Immature natural killer cell (primary cell): ENCODE measurements around the gene AHCYL1. TPM values are rescaled to one million over a fixed set of nuclear protein-coding genes. Genes with fewer than 3 reads are reported as not detected.

Experiments
- DNase-seq, 3 donors: peaks; one replicate each; pipeline ENCODE4 v3.0.0; 2022; ENCODE audit warnings: mixed read lengths in 1 of 3
- H3K27ac Mint-ChIP-seq, 6 donors: one replicate each; pipeline ENCODE4 v1.8.0; 2020; ENCODE audit warnings: mixed read lengths in 6 of 6, mild to moderate bottlenecking in 5 of 6, inconsistent platforms in 4 of 6, moderate library complexity in 3 of 6
- H3K27me3 Mint-ChIP-seq, 3 donors: one replicate each; pipeline ENCODE4 v1.8.0; 2020 to 2021; ENCODE audit warnings: low read depth in 3 of 3, mild to moderate bottlenecking in 3 of 3, mixed read lengths in 3 of 3, moderate library complexity in 3 of 3, inconsistent platforms in 1 of 3
- H3K36me3 Mint-ChIP-seq, 3 donors: one replicate each; pipeline ENCODE4 v1.8.0; 2020; ENCODE audit warnings: mixed read lengths in 3 of 3, inconsistent platforms in 2 of 3, mild to moderate bottlenecking in 2 of 3
- H3K4me1 Mint-ChIP-seq, 2 donors: one replicate each; pipeline ENCODE4 v1.8.0; 2020; ENCODE audit warnings: inconsistent platforms in 2 of 2, mild to moderate bottlenecking in 2 of 2, mixed read lengths in 2 of 2, moderate library complexity in 1 of 2
- H3K4me3 Mint-ChIP-seq, 5 donors: one replicate each; pipeline ENCODE4 v1.8.0; 2020; ENCODE audit warnings: mild to moderate bottlenecking in 5 of 5, mixed read lengths in 5 of 5, inconsistent platforms in 3 of 5, moderate library complexity in 3 of 5
- H3K9me3 Mint-ChIP-seq, 6 donors: one replicate each; pipeline ENCODE4 v1.8.0; 2020; ENCODE audit warnings: mild to moderate bottlenecking in 6 of 6, mixed read lengths in 6 of 6, inconsistent platforms in 4 of 6, moderate library complexity in 3 of 6
- polyA plus RNA-seq, 3 donors: library from polyadenylated mRNA; unstranded; fragments of 300-500 nt; fragmentation: Illumina TruSeq; gene quantifications; one replicate each; pipeline ENCODE4 v1.2.3, GENCODE V29; 2021

Gene AHCYL1
- polyA plus RNA-seq, 3 donors from 2014 or later: 30.2 to 75.4 (median 46.4) TPM

DNA sequence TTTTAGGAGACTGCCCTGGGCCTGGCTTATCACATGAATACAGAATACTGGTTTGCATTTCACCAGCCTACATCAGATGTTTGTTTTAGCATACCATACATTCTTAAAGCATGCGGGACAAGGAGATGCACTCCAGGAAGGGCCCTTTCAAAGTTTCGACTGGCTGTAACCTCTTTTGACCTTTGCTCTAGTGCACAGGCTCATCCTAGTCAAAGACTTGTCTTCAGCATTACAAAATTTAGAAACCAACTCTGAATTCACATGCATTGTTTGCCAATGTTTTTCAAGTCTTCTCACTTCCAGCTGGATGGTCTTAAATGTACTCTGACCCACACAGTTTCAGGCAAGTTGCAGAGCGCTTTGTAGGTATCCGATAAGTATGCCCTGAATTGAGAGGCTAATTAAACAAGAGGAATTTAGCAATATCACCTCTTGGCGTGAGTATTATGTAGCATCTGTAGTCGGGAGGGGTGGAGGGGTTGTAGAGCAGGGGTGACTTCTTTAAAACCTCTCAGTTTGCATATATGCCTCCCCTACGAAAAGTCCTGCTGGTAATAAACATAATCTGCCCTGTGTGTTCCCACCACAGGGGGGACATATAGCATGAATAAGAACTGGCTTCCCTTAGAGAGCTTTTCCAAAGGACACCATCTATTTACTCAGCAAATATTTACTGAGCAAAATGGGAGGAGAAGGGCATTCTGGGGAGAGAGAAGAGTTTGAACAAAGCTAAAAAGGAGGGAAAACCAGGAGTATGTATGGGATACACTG lies 24.4 kb upstream of the AHCYL1 start:
- H3K4me1 Mint-ChIP-seq: no peaks in the 10 kb centered on the region
- peaks cover 0 to 4% (median 0%) of the 10 kb centered on the region in 3 donors for H3K36me3 Mint-ChIP-seq
- peaks cover 0 to 14% (median 12%) of the 10 kb centered on the region in 3 donors for H3K27me3 Mint-ChIP-seq
- no peaks in the 10 kb centered on the region for H3K9me3 Mint-ChIP-seq
- no peak for DNase-seq
- H3K27ac Mint-ChIP-seq: no peak overlapping the region
- no peak overlapping the region for H3K4me3 Mint-ChIP-seq

- no peaks in the 10 kb centered on the region for H3K4me1 Mint-ChIP-seq
- H3K4me3 Mint-ChIP-seq: no peak overlapping the region
- no peaks in the 10 kb centered on the region for H3K9me3 Mint-ChIP-seq
- no peak overlapping the region for H3K27ac Mint-ChIP-seq
- DNase-seq: no peak
- peaks cover 0 to 8% (median 0%) of the 10 kb centered on the region in 3 donors for H3K36me3 Mint-ChIP-seq
- peaks cover 0 to 14% (median 11%) of the 10 kb centered on the region in 3 donors for H3K27me3 Mint-ChIP-seq
Observed at GRCh38 chr1:109960745-109961094, 23.8 kb upstream of the AHCYL1 start.

DNA sequence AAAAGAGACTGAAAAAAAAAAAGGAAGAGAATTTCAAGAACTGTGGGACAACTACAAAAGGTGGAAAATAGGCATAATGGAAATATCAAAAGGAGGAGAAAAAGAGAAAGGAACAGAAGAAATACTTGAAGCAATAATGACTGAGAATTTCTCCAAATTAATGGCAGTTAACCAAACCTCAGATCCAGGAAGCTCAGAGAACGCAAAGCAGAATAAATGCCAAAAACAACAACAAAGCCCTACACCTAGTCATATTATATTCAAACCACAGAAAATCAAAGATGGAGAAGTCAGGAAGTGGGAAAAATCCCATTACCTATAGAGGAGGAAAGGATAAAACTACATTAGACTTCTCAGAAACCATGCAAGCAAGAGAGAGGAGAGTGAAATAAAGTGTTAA lies 20.7 kb upstream of the AHCYL1 start:
- peaks cover 4 to 12% (median 11%) of the 10 kb centered on the region in 3 donors for H3K27me3 Mint-ChIP-seq
- peaks cover 0 to 8% (median 0%) of the 10 kb centered on the region in 3 donors for H3K36me3 Mint-ChIP-seq
- no peak overlapping the region for H3K4me3 Mint-ChIP-seq
- no peaks in the 10 kb centered on the region for H3K4me1 Mint-ChIP-seq
- no peak overlapping the region for H3K27ac Mint-ChIP-seq
- no peak for DNase-seq
- H3K9me3 Mint-ChIP-seq: no peaks in the 10 kb centered on the region

- DNase-seq: no peak
- H3K27ac Mint-ChIP-seq: no peak overlapping the region
- no peaks in the 10 kb centered on the region for H3K9me3 Mint-ChIP-seq
- H3K27me3 Mint-ChIP-seq: peaks cover 5 to 11% (median 6%) of the 10 kb centered on the region in 3 donors
- H3K4me3 Mint-ChIP-seq: no peak overlapping the region
- H3K4me1 Mint-ChIP-seq: no peaks in the 10 kb centered on the region
- H3K36me3 Mint-ChIP-seq: peaks cover 0 to 8% (median 0%) of the 10 kb centered on the region in 3 donors
Observed at GRCh38 chr1:109969146-109969829, 15.3 kb upstream of the AHCYL1 start.

DNA sequence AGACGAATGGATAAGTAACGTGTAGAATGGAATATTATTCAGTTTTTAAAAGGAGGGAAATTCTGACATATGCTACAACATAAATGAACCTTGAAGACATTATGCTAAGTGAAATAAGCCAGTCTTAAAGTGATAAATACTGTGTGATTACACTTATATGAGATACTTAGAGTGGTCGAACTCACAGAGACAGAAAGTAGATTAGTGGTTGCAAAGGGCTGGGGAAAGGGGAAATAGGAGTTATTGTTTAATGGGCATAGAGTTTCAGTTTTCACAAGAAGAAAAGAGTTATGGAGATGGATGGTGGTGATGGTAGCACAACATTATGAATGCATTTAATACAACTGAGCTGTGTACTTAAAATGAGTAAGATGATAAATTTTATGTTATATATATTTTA lies 14.7 kb upstream of the AHCYL1 start:
- peaks cover 5 to 11% (median 7%) of the 10 kb centered on the region in 3 donors for H3K27me3 Mint-ChIP-seq
- H3K4me3 Mint-ChIP-seq: no peak overlapping the region
- no peak overlapping the region for H3K27ac Mint-ChIP-seq

DNA sequence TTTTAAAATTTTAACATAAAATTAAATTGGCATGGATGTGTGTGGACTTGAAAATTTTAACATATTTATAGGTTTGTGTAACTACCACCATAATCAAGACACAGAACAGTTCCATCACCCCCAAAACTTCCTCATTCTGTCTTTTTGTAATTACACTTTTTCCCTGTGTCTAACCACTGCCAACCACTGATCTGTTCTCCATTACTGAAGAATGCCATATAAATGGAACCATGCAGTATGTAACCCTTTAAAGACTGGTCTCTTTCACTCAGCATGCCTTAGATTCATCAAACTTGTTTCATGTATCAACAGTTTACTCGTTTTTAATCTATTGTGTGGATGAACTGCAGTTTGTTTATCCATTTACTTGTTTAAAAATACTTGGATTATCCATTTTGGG lies 13.0 kb upstream of the AHCYL1 start:
- no peaks in the 10 kb centered on the region for H3K36me3 Mint-ChIP-seq
- H3K4me1 Mint-ChIP-seq: no peaks in the 10 kb centered on the region
- no peak overlapping the region for H3K27ac Mint-ChIP-seq
- H3K27me3 Mint-ChIP-seq: peaks cover 5 to 11% (median 7%) of the 10 kb centered on the region in 3 donors
- H3K9me3 Mint-ChIP-seq: no peaks in the 10 kb centered on the region
- no peak for DNase-seq
- no peak overlapping the region for H3K4me3 Mint-ChIP-seq

More for the DNA sequence above, 14.7 kb upstream of the AHCYL1 start:
- Mint-ChIP-seq H3K4me1 (no peaks in the 10 kb centered on the region), H3K36me3 (peaks cover 0 to 7% (median 0%) of the 10 kb centered on the region in 3 donors), H3K9me3 (no peaks in the 10 kb centered on the region)
- no peak for DNase-seq

- DNase-seq: no peak
- Mint-ChIP-seq H3K27ac (no peak overlapping the region), H3K27me3 (peaks cover 6 to 12% (median 8%) of the 10 kb centered on the region in 3 donors), H3K4me1 (no peaks in the 10 kb centered on the region), H3K9me3 (no peaks in the 10 kb centered on the region), H3K4me3 (no peak overlapping the region), H3K36me3 (peaks cover 0 to 4% (median 0%) of the 10 kb centered on the region in 3 donors)
Observed at GRCh38 chr1:109974191-109974590, 10.4 kb upstream of the AHCYL1 start.

DNA sequence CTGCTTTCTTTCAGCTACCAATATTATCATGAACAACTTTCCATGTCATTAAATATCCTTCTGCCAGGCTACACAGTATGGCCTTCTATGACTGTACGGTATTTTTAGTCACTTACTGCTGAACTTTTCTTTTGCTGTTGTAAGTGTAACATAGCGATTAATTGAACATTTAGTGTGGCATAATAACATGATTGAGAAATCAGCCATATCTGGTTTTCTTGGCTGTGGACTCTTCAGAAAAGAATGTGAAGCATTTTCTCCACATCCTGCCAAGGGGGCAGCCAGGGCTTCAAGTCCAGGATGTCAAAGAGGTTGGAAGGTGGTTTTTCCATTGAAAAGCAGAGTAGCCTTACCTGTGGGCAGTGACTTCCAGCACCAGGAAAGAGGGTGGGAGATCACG lies 8.8 kb upstream of the AHCYL1 start:
- Mint-ChIP-seq H3K4me3 (no peak overlapping the region), H3K9me3 (no peaks in the 10 kb centered on the region), H3K36me3 (peaks cover 0 to 4% (median 0%) of the 10 kb centered on the region in 3 donors), H3K27me3 (peaks cover 7 to 10% (median 8%) of the 10 kb centered on the region in 3 donors), H3K4me1 (no peaks in the 10 kb centered on the region), H3K27ac (no peak overlapping the region)
- DNase-seq: no peak

- Mint-ChIP-seq H3K27ac (peak overlapping the region in 1 of 6 donors; percentile 18), H3K4me1 (no peaks in the 10 kb centered on the region), H3K9me3 (no peaks in the 10 kb centered on the region), H3K4me3 (no peak overlapping the region), H3K27me3 (peaks cover 4 to 8% (median 7%) of the 10 kb centered on the region in 3 donors), H3K36me3 (peaks cover 0 to 4% (median 0%) of the 10 kb centered on the region in 3 donors)
- DNase-seq: no peak
Observed at GRCh38 chr1:109976762-109977161, 7.8 kb upstream of the AHCYL1 start.

DNA sequence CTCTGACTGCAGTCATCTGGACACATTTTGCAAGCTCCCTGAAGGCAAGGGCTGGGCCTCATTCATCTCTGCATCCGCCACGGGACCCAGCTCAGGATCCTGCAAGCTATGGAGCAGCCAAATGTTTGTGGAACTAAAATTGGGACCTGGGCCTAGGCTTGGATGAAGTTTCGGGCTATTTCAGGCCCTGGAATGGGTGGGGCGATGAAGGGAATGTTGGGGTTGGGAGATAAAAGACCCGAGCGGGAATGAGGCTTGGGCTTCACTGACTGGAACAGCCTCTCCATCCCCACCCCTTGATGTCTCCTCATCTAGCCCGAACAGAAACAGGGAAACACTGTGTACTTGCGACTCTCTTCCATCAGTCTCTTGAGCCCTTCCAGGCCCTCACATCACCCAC lies 7.3 kb upstream of the AHCYL1 start:
- Mint-ChIP-seq H3K27ac (no peak overlapping the region), H3K27me3 (peaks cover 4 to 8% (median 7%) of the 10 kb centered on the region in 3 donors), H3K4me3 (no peak overlapping the region), H3K36me3 (peaks cover 0 to 4% (median 0%) of the 10 kb centered on the region in 3 donors), H3K9me3 (no peaks in the 10 kb centered on the region), H3K4me1 (no peaks in the 10 kb centered on the region)
- no peak for DNase-seq

GRCh38 chr1:109977657-109978378 lies 6.7 kb upstream of the AHCYL1 start:
- no peaks in the 10 kb centered on the region for H3K4me1 Mint-ChIP-seq
- peaks cover 4 to 8% (median 7%) of the 10 kb centered on the region in 3 donors for H3K27me3 Mint-ChIP-seq
- DNase-seq: no peak
- no peaks in the 10 kb centered on the region for H3K9me3 Mint-ChIP-seq
- H3K4me3 Mint-ChIP-seq: no peak overlapping the region
- H3K27ac Mint-ChIP-seq: no peak overlapping the region
- H3K36me3 Mint-ChIP-seq: peaks cover 0 to 4% (median 0%) of the 10 kb centered on the region in 3 donors

DNA sequence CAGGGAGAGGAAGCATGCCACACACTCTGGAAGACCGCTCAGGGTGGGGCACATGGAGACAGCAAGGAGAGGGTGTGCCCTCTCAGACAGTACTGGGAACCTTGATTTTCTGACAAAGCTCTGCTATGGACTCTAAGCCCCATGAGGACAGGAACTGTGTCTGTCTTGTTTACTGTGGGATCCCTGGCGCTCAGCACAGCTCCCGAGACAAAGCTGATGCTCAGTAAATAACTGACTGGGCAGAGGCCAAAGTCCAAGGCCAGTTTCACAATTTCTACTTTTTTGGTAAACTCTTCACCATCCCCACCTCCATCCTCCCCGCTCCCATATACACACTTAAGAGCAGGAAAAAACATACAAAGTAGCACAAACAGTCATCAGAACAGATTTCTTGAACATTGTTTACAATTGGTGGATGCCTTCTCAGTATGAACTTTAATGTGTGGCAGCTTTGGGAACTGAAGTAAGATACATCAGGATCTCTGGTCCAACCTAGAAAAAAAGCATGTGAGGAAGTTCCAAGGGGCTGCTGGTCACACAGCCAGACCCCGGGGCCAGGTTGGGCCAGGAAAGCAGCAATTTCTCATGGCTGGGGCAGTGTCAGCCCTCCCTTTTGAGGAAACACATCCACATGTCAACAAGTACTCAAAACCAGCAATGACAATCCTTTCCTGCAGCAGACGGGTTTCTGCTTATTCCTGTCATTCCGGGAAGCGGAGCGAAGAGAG lies 5.6 kb upstream of the AHCYL1 start:
- DNase-seq: no peak
- H3K27ac Mint-ChIP-seq: no peak overlapping the region
- H3K4me3 Mint-ChIP-seq: no peak overlapping the region
- no peaks in the 10 kb centered on the region for H3K4me1 Mint-ChIP-seq
- no peaks in the 10 kb centered on the region for H3K9me3 Mint-ChIP-seq
- H3K36me3 Mint-ChIP-seq: peaks cover 0 to 4% (median 0%) of the 10 kb centered on the region in 3 donors
- peaks cover 7 to 8% (median 7%) of the 10 kb centered on the region in 3 donors for H3K27me3 Mint-ChIP-seq

- H3K27me3 Mint-ChIP-seq: peaks cover 7 to 10% (median 8%) of the 10 kb centered on the region in 3 donors
- no peak overlapping the region for H3K4me3 Mint-ChIP-seq
- H3K36me3 Mint-ChIP-seq: peaks cover 0 to 4% (median 0%) of the 10 kb centered on the region in 3 donors
- DNase-seq: no peak
- H3K4me1 Mint-ChIP-seq: peaks cover 0 to 2% of the 10 kb centered on the region in 2 donors
- no peaks in the 10 kb centered on the region for H3K9me3 Mint-ChIP-seq
- no peak overlapping the region for H3K27ac Mint-ChIP-seq
Observed at GRCh38 chr1:109979489-109980091, 5.0 kb upstream of the AHCYL1 start.
